ENCODE results near the gene FMNL2. TPM values are rescaled to one million over a fixed set of nuclear protein-coding genes. Genes with fewer than 3 reads are reported as not detected.

FMNL2 gene
- total RNA-seq, 1 experiment from 2014 or later = 46.5 TPM

GRCh38 chr2:152559008-152559407 is 224.0 kb downstream of the FMNL2 start:
- Mint-ChIP-seq H3K9me3 (ENCODE audit: low read depth, unreplicated experiment) (no peaks in the 10 kb centered on the region), H3K36me3 (ENCODE audit: insufficient read depth, unreplicated experiment) (peaks cover 7% of the 10 kb centered on the region), H3K4me3 (ENCODE audit: low read depth, unreplicated experiment) (no peak overlapping the region), H3K27ac (ENCODE audit: unreplicated experiment) (no peak overlapping the region), H3K4me1 (ENCODE audit: low read depth, unreplicated experiment) (peaks cover 16% of the 10 kb centered on the region), H3K27me3 (ENCODE audit: unreplicated experiment) (no peaks in the 10 kb centered on the region)
- no peak for TF ChIP-seq CTCF (IDR thresholded peaks at IDR 0.05; ENCODE audit: unreplicated experiment)
- intact Hi-C loops (cut with micrococcal nuclease; ENCODE audit: unreplicated experiment) = no loop called here
- no peak for DNase-seq
- no TSS peak for BruUV-seq (replicated peaks)
- CTCF ChIA-PET = no interaction called here

GRCh38 chr2:152560166-152560565 is 225.2 kb downstream of the FMNL2 start:
- peaks cover 9% of the 10 kb centered on the region for H3K36me3 Mint-ChIP-seq (ENCODE audit: insufficient read depth, unreplicated experiment)
- BruUV-seq (replicated peaks) = no TSS peak
- peaks cover 16% of the 10 kb centered on the region for H3K4me1 Mint-ChIP-seq (ENCODE audit: low read depth, unreplicated experiment)
- H3K9me3 Mint-ChIP-seq (ENCODE audit: low read depth, unreplicated experiment) = no peaks in the 10 kb centered on the region
- CTCF ChIA-PET = no interaction called here
- no peaks in the 10 kb centered on the region for H3K27me3 Mint-ChIP-seq (ENCODE audit: unreplicated experiment)
- no peak for TF ChIP-seq CTCF (IDR thresholded peaks at IDR 0.05; ENCODE audit: unreplicated experiment)
- H3K4me3 Mint-ChIP-seq (ENCODE audit: low read depth, unreplicated experiment) = no peak overlapping the region
- no peak overlapping the region for H3K27ac Mint-ChIP-seq (ENCODE audit: unreplicated experiment)
- DNase-seq = no peak
- intact Hi-C loops (cut with micrococcal nuclease; ENCODE audit: unreplicated experiment) = no loop called here

GRCh38 chr2:152560873-152561595 is 226.1 kb downstream of the FMNL2 start:
- intact Hi-C loops (cut with micrococcal nuclease; ENCODE audit: unreplicated experiment) = no loop called here
- Mint-ChIP-seq H3K36me3 (ENCODE audit: insufficient read depth, unreplicated experiment) (peaks cover 12% of the 10 kb centered on the region), H3K4me1 (ENCODE audit: low read depth, unreplicated experiment) (peaks cover 16% of the 10 kb centered on the region), H3K9me3 (ENCODE audit: low read depth, unreplicated experiment) (no peaks in the 10 kb centered on the region), H3K27me3 (ENCODE audit: unreplicated experiment) (no peaks in the 10 kb centered on the region), H3K27ac (ENCODE audit: unreplicated experiment) (no peak overlapping the region), H3K4me3 (ENCODE audit: low read depth, unreplicated experiment) (no peak overlapping the region)
- no peak for TF ChIP-seq CTCF (IDR thresholded peaks at IDR 0.05; ENCODE audit: unreplicated experiment)
- DNase-seq = no peak
- no TSS peak for BruUV-seq (replicated peaks)
- CTCF ChIA-PET = no interaction called here

GRCh38 chr2:152562198-152562884 is 227.4 kb downstream of the FMNL2 start:
- Mint-ChIP-seq H3K27me3 (ENCODE audit: unreplicated experiment) (no peaks in the 10 kb centered on the region), H3K9me3 (ENCODE audit: low read depth, unreplicated experiment) (no peaks in the 10 kb centered on the region), H3K36me3 (ENCODE audit: insufficient read depth, unreplicated experiment) (peaks cover 12% of the 10 kb centered on the region), H3K4me1 (ENCODE audit: low read depth, unreplicated experiment) (peaks cover 16% of the 10 kb centered on the region), H3K4me3 (ENCODE audit: low read depth, unreplicated experiment) (no peak overlapping the region), H3K27ac (ENCODE audit: unreplicated experiment) (no peak overlapping the region)
- TF ChIP-seq CTCF (IDR thresholded peaks at IDR 0.05; ENCODE audit: unreplicated experiment) = no peak
- no peak for DNase-seq
- no TSS peak for BruUV-seq (replicated peaks)
- CTCF ChIA-PET = interaction anchor here (0.5 kb wide), 1 partner anchor 255 kb away, joined by 5 read pairs; no protein-coding TSS in a partner anchor
- intact Hi-C loops (cut with micrococcal nuclease; ENCODE audit: unreplicated experiment) = no loop called here

Data from Calu3 (cell line).